Erythroblast (primary cell): Measurements from ENCODE around the gene IDH3A.
"Not testable (repeated sequence)": the region's sequence is repeated elsewhere in the genome, so short reads cannot be mapped to it uniquely, and the experiment has no call there.

Source experiments
- GATA1 ChIP-seq: IDR thresholded peaks from 2 replicates; pipeline ENCODE4 v1.6.1; 2011; ENCODE audit warnings: low read depth, mild to moderate bottlenecking, control low read depth, low read length, moderate library complexity
- POLR2A ChIP-seq: IDR thresholded peaks from 2 replicates; pipeline ENCODE4 v1.6.1; 2011; ENCODE audit warnings: mild to moderate bottlenecking, low read length

DNA sequence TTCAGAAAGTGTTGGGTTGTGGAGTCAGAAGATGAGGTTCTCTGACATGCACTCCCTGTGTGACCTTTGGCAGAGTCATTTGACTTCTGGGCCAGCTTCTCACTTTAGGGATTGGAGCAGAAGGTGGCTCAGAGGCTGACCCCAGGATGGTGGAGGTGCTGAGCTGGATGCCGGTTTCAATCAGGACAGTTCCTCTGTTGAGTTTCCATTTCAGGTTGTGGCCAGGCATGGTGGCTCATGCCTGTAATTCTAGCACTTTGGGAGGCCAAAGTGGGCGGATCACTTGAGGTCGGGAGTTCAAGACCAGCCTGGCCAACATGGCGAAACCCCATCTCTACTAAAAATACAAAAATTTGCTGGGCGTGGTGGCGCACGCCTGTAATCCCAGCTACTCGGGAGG, 1.9 kb downstream of the IDH3A start:
- TF ChIP-seq POLR2A, GATA1: not testable (repeated sequence)
